Naive B cell (primary cell): ENCODE results near the gene BTG4. TPM values are rescaled to one million over a fixed set of nuclear protein-coding genes. Genes with fewer than 3 reads are reported as not detected.

Source experiments
- ATAC-seq, 2 donors: fragments of 150-1000 bp; cut with Tn5 transposase; 2 replicates each; pipeline ENCODE4 v1.10.0; 2021; ENCODE audit warnings: low read depth in 2 of 2, mild to moderate bottlenecking in 2 of 2, moderate library complexity in 2 of 2
- DNase-seq: peaks from one replicate; pipeline ENCODE4 v3.0.0; 2022
- H3K27ac Mint-ChIP-seq, 6 donors: one replicate each; pipeline ENCODE4 v1.8.0; 2020 to 2022; ENCODE audit warnings: mild to moderate bottlenecking in 6 of 6, mixed read lengths in 6 of 6, moderate library complexity in 5 of 6, inconsistent platforms in 2 of 6
- H3K27me3 Mint-ChIP-seq, 3 donors: one replicate each; pipeline ENCODE4 v1.8.0; 2021 to 2022; ENCODE audit warnings: mixed read lengths in 3 of 3, mild to moderate bottlenecking in 1 of 3
- H3K36me3 Mint-ChIP-seq, 2 donors: one replicate each; pipeline ENCODE4 v1.8.0; 2020 to 2022; ENCODE audit warnings: mixed read lengths in 2 of 2, inconsistent platforms in 1 of 2, mild to moderate bottlenecking in 1 of 2
- H3K4me1 Mint-ChIP-seq, 3 donors: one replicate each; pipeline ENCODE4 v1.8.0; 2020 to 2022; ENCODE audit warnings: mixed read lengths in 3 of 3, inconsistent platforms in 1 of 3, mild to moderate bottlenecking in 1 of 3, moderate library complexity in 1 of 3
- H3K4me3 Mint-ChIP-seq, 8 donors: one replicate each; pipeline ENCODE4 v1.8.0; 2020 to 2022; ENCODE audit warnings: mild to moderate bottlenecking in 8 of 8, mixed read lengths in 8 of 8, moderate library complexity in 8 of 8, inconsistent platforms in 2 of 8
- H3K9me3 Mint-ChIP-seq, 7 donors: one replicate each; pipeline ENCODE4 v1.8.0; 2020 to 2022; ENCODE audit warnings: mixed read lengths in 7 of 7, mild to moderate bottlenecking in 5 of 7, inconsistent platforms in 2 of 7, moderate library complexity in 1 of 7
- polyA plus RNA-seq, 6 donors: library from polyadenylated mRNA; unstranded; fragments of 300-500 nt; fragmentation: Illumina TruSeq; gene quantifications; one replicate each; pipeline ENCODE4 v1.2.3, GENCODE V29; 2021; ENCODE audit warnings: low read depth in 6 of 6

Gene BTG4
- polyA plus RNA-seq, 6 donors from 2014 or later, result not detected

DNA sequence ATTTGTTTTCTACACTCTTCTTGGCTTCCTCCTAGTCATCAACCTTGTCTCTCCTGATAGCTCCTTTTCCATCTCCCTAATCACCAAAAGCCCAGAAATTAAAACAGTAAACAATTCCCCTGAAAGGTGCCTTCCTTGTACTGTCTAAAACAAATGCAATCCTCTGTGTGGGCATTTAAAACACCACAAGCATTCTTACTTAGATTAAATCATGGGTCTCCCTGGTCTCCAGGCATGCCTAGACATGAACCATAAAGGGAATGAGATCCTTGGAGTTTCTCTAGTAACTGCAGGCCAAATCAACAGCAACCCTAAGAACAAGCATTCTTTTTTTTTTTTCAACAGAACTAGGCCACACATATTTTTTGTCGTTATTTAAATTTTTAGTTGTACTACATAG lies 1.9 kb downstream of the BTG4 start:
- DNase-seq (no peak), ATAC-seq (no peak)
- Mint-ChIP-seq H3K27me3 (peaks cover 48 to 72% (median 64%) of the 10 kb centered on the region in 3 donors), H3K4me3 (no peak overlapping the region), H3K36me3 (peaks cover 0 to 8% of the 10 kb centered on the region in 2 donors), H3K27ac (no peak overlapping the region), H3K9me3 (peaks cover 0 to 4% (median 0%) of the 10 kb centered on the region in 7 donors), H3K4me1 (peaks cover 4 to 14% (median 12%) of the 10 kb centered on the region in 3 donors)

DNA sequence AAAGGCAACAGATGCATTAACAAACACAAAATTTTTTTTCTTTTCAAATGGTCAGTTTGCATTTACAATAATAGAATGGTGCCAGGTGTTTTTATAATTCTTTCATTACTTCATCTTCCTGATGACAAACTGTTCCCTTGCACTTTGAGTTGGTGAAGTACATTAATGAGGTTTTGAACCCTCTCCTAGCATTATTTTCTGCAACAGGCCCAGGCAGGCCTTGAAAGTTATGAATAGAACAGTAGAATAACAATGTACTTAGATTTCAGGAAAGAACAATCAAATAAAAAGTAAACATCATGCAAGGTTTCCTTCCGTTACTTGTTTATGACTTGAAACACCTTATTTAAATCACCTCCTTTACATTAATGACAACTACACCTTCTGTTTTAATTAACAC lies 9.6 kb downstream of the BTG4 start:
- no peak for ATAC-seq
- Mint-ChIP-seq H3K27me3 (peaks cover 20 to 62% (median 29%) of the 10 kb centered on the region in 3 donors), H3K9me3 (peaks cover 0 to 5% (median 0%) of the 10 kb centered on the region in 7 donors), H3K4me1 (no peaks in the 10 kb centered on the region), H3K27ac (no peak overlapping the region), H3K4me3 (no peak overlapping the region), H3K36me3 (no peaks in the 10 kb centered on the region)
- DNase-seq, result no peak

DNA sequence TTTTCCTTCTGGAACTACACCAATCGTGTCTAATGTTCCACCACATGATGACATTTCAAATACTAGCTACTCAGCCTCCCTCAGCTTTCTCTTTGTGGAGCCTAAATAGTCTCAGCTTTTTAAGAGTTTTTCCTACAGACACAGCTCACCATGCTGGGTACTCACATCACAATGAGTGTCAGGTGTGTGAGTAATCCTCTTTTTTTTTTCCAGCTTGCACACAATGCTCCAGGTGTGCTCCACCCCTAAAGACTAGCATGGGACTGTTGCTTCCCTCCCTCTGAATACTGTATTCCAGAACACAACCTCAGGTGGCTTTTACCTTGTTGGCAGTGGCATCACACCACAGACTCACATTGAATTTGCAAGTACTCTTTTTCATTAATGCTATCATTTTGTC lies 11.7 kb downstream of the BTG4 start:
- Mint-ChIP-seq H3K4me3 (no peak overlapping the region), H3K36me3 (no peaks in the 10 kb centered on the region), H3K27me3 (peaks cover 18 to 48% (median 29%) of the 10 kb centered on the region in 3 donors), H3K4me1 (no peaks in the 10 kb centered on the region), H3K27ac (no peak overlapping the region), H3K9me3 (peaks cover 0 to 3% (median 0%) of the 10 kb centered on the region in 7 donors)
- ATAC-seq (no peak), DNase-seq (no peak)

DNA sequence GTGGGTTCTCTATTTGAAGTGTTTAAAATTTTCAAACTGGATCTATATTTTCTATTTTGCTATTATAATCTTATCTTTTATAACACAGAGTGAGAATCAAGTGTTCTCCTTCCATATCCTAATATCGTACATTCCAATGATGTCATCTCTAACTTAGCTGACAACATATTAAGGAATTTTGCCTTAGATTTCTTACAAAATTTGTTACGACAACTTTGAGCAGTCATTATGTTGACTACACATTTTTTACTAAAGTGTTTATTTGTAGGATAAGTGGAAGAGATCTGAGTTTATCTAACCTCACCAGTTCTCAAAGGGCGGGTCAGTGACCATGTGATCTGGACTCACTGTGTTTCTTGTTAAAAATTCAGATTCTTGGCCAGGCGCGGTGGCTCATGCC lies 12.7 kb downstream of the BTG4 start:
- no peaks in the 10 kb centered on the region for H3K9me3 Mint-ChIP-seq
- no peak overlapping the region for H3K4me3 Mint-ChIP-seq
- no peak overlapping the region for H3K27ac Mint-ChIP-seq
- no peaks in the 10 kb centered on the region for H3K4me1 Mint-ChIP-seq
- ATAC-seq (no peak), DNase-seq (no peak)
- H3K36me3 Mint-ChIP-seq, result no peaks in the 10 kb centered on the region
- peaks cover 18 to 38% (median 31%) of the 10 kb centered on the region in 3 donors for H3K27me3 Mint-ChIP-seq

DNA sequence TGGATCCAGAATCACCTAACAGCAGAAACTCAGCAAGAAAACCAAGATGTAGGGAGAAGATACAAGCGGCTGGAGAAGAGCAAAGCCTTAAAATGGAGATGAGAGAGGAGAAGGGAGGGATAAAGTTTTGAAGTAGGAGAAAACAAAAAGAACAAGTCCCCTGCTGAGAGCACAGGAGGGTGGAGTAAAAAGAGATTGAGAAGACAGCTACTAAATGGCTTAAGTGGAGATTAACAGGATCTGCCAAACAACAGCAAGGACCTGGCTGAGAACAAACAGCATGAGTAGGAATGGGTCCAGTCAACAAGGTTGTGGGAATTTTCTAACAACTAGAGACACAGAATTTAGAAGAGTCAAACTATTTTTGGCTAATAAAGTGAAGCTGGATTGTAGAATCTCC lies 18.1 kb downstream of the BTG4 start:
- Mint-ChIP-seq H3K36me3 (peaks cover 0 to 4% of the 10 kb centered on the region in 2 donors), H3K4me1 (no peaks in the 10 kb centered on the region), H3K27ac (no peak overlapping the region), H3K4me3 (no peak overlapping the region), H3K27me3 (peaks cover 12 to 36% (median 26%) of the 10 kb centered on the region in 3 donors), H3K9me3 (peaks cover 0 to 8% (median 2%) of the 10 kb centered on the region in 7 donors)
- DNase-seq (no peak), ATAC-seq (no peak)

DNA sequence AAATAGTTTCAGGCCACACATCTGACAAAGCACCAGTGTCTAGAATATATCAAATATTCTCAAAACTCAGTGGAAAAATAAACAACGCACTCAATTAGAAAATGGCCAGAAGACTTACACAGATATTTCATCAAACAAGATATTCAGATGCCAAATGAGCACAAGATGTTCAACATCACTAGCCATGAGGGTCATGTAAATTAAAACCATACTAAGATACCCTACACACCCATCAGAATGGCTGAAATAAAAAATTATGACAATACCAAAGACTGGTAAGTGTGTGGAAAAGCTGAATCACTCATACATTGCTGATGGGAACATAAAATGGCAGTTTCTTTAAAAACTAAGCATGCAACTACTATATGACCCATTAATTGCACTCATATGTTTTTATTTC lies 21.7 kb downstream of the BTG4 start:
- DNase-seq, result no peak
- peaks cover 4% of the 10 kb centered on the region in 2 donors for H3K36me3 Mint-ChIP-seq
- no peak overlapping the region for H3K4me3 Mint-ChIP-seq

DNA sequence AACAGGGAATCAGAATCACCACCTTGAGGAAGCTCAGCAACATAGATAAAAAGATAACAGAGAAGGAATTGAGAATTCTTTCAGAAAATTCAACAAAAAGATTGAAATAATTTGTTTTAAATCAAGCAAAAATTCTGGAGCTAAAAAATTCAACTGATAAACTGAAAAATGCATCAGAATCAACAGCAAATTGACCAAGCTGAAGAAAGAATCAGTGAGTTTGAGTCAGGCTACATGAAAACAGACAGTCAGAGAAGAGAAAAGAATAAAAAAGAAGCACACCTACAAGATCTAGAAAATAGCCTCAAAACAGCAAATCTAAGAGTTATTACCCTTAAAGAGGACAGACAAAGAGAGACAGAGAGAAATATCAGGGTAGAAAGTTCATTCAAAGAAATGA lies 28.8 kb downstream of the BTG4 start:
- Mint-ChIP-seq H3K36me3 (peaks cover 19 to 35% of the 10 kb centered on the region in 2 donors), H3K4me3 (no peak overlapping the region), H3K27ac (peak overlapping the region in 1 of 6 donors; percentile 11), H3K9me3 (peaks cover 14 to 89% (median 53%) of the 10 kb centered on the region in 7 donors), H3K4me1 (no peaks in the 10 kb centered on the region), H3K27me3 (peaks cover 24 to 62% (median 56%) of the 10 kb centered on the region in 3 donors)
- DNase-seq, result no peak
- no peak for ATAC-seq

More for the DNA sequence above, 21.7 kb downstream of the BTG4 start:
- ATAC-seq, result no peak
- Mint-ChIP-seq H3K9me3 (peaks cover 0 to 39% (median 22%) of the 10 kb centered on the region in 7 donors), H3K27ac (no peak overlapping the region), H3K27me3 (peaks cover 22 to 54% (median 33%) of the 10 kb centered on the region in 3 donors), H3K4me1 (no peaks in the 10 kb centered on the region)

DNA sequence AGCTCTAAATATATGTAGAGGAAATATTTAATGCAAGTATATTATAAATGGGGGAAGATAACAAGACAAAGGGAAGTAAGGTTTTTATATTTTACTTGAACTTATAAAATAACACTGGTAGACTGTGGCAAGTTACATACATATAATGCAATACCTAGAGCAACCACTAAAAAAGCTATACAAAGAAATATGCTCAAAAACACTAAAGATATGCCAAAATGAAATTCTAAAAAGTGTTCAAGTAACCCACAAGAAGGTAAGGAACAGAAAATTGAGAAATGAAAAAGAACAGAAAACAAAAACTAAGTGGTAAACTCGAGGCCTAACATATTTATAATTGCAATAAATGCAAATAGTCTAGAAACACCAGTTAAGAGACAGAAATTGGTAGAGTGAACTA lies 32.5 kb downstream of the BTG4 start:
- Mint-ChIP-seq H3K27ac (no peak overlapping the region), H3K9me3 (peaks cover 12 to 53% (median 35%) of the 10 kb centered on the region in 7 donors), H3K4me3 (no peak overlapping the region), H3K36me3 (peaks cover 12 to 26% of the 10 kb centered on the region in 2 donors), H3K27me3 (peaks cover 18 to 48% (median 47%) of the 10 kb centered on the region in 3 donors), H3K4me1 (no peaks in the 10 kb centered on the region)
- DNase-seq, result no peak
- ATAC-seq, result no peak

DNA sequence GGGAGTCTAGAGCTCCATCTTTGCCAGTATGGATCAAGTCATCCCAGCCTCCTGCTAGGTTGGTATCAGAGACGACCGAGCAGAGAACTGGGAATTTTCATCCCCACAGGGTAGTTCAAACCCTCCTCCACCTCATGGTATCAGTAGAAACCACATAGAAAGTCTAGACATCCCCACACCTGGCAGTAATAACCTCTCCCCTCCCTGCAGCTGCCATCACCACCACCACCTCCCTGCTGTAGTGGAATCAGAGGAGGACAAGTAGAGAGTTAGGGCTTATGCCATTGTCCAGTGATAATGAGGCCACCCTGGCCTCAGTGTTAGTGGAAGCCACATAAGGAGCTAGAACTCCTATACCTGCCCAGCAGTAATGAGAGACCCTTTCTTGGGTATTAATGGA lies 34.3 kb downstream of the BTG4 start:
- Mint-ChIP-seq H3K9me3 (peaks cover 0 to 36% (median 21%) of the 10 kb centered on the region in 7 donors), H3K27me3 (peaks cover 13 to 34% (median 32%) of the 10 kb centered on the region in 3 donors), H3K27ac (peak overlapping the region in 1 of 6 donors; percentile 39), H3K4me1 (no peaks in the 10 kb centered on the region), H3K36me3 (peaks cover 0 to 8% of the 10 kb centered on the region in 2 donors), H3K4me3 (no peak overlapping the region)
- DNase-seq (no peak), ATAC-seq (no peak)

DNA sequence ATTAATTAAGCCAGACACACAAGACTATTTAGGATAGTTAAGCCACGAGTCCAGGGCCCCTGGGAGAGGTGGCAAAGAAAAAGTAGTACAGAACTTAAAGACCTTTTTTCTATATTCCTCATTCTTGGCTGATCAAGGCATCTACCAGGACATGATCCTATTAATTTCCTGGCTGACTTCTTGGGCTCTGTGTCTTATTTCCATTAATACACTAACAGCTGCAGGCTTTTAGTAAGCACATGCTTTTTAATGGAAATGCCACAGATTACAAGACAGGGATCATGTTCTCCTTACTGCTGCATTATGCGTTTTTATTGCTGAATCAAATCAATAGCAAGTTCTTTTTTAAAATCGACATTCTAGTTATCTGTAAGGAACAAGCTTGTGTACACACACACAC lies 35.2 kb downstream of the BTG4 start:
- peaks cover 13 to 34% (median 24%) of the 10 kb centered on the region in 3 donors for H3K27me3 Mint-ChIP-seq
- H3K36me3 Mint-ChIP-seq, result peaks cover 0 to under 1% of the 10 kb centered on the region in 2 donors
- ATAC-seq (no peak), DNase-seq (no peak)
- H3K9me3 Mint-ChIP-seq, result peaks cover 0 to 26% (median 13%) of the 10 kb centered on the region in 7 donors
- no peak overlapping the region for H3K4me3 Mint-ChIP-seq
- H3K4me1 Mint-ChIP-seq, result no peaks in the 10 kb centered on the region
- H3K27ac Mint-ChIP-seq, result no peak overlapping the region

DNA sequence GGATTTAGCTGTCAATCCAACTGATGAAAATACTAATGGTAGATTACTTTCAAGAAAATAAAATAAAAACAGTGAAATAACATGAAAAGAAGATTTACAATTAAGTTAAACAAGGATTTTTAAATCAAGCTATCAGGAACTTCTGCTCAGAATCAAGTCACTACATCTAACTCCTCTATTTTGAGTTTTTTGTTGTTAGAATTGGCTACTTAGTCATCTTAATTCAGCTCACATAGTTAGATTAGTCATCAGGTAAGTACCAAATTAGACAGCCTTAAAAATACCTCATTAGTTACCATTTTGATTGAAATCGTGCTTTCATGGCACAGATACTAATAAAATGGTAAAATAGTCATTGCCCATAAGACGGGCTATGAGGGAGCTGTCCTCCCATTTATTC lies 35.8 kb downstream of the BTG4 start:
- Mint-ChIP-seq H3K4me3 (no peak overlapping the region), H3K27ac (no peak overlapping the region), H3K36me3 (no peaks in the 10 kb centered on the region)

DNA sequence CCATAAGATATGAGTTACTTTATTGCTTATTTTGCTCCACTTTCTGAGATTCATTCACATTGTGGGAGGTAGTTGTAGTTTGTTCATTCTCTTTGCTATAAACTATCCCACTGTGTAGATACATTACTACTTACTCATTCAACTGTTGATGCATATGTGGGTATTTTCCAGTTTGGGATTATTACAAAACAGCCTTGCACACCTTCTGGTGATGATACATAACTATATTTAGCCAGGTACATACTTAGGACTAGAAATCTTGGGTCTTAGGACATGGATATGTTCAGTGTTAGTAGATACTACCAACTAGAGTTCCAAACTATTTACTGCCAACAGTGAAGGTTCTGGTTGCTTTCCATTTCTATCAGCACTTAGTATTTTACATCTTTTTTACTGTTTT lies 37.8 kb downstream of the BTG4 start:
- Mint-ChIP-seq H3K4me3 (no peak overlapping the region), H3K9me3 (peaks cover 0 to 6% (median 2%) of the 10 kb centered on the region in 7 donors)

More for the DNA sequence above, 35.8 kb downstream of the BTG4 start:
- Mint-ChIP-seq H3K9me3 (peaks cover 0 to 22% (median 13%) of the 10 kb centered on the region in 7 donors), H3K4me1 (no peaks in the 10 kb centered on the region), H3K27me3 (peaks cover 13 to 34% (median 24%) of the 10 kb centered on the region in 3 donors)
- DNase-seq, result no peak
- no peak for ATAC-seq

DNA sequence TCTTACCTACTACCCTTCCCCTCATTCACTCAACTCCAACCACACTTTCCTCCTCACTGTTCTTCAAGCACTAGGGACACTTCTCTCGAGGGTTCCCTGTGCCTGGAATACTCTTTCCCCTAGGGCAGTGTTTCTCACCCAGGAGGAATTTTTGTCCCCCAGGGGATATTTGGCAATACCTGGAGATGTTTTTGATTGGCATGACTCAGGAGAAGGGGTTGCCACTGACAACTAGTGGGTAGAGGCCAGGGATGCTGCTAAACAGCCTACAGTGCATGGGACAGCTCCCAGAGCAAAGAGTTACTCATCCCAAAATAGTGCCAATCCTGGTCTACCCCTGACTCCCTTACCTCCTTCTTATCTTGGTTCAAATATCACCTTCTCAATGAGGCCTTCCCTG lies 40.0 kb downstream of the BTG4 start:
- H3K36me3 Mint-ChIP-seq, result no peaks in the 10 kb centered on the region
- H3K4me3 Mint-ChIP-seq, result no peak overlapping the region
- ATAC-seq (no peak), DNase-seq (no peak)
- H3K27me3 Mint-ChIP-seq, result peaks cover 6 to 15% (median 6%) of the 10 kb centered on the region in 3 donors
- H3K27ac Mint-ChIP-seq, result no peak overlapping the region
- no peaks in the 10 kb centered on the region for H3K4me1 Mint-ChIP-seq
- peaks cover 0 to 6% (median 0%) of the 10 kb centered on the region in 7 donors for H3K9me3 Mint-ChIP-seq

More for the DNA sequence above, 37.8 kb downstream of the BTG4 start:
- H3K4me1 Mint-ChIP-seq, result no peaks in the 10 kb centered on the region
- no peak for DNase-seq
- no peak overlapping the region for H3K27ac Mint-ChIP-seq
- H3K36me3 Mint-ChIP-seq, result no peaks in the 10 kb centered on the region
- H3K27me3 Mint-ChIP-seq, result peaks cover 5 to 28% (median 17%) of the 10 kb centered on the region in 3 donors
- ATAC-seq, result no peak

DNA sequence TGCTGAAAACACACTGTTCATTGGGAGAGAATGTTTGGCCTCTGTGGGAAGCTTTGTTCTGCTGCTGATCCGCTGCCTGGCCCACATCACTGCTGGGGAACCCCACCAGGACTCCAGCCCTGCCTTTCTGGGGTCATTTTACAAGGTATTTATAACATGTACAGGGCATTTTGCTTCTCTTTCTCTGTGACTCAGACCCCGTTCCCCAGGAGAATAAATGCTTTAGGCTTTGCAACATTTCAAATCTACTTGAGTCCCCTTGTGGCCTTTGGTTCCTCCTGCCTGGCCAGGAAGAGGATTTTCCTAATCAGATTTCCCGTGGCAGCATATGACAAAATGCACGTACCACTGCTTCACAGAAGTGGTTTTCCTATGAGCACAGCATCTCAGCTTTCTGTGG lies 43.0 kb downstream of the BTG4 start:
- DNase-seq (no peak), ATAC-seq (no peak)
- no peaks in the 10 kb centered on the region for H3K36me3 Mint-ChIP-seq
- no peak overlapping the region for H3K27ac Mint-ChIP-seq
- H3K4me1 Mint-ChIP-seq, result no peaks in the 10 kb centered on the region
- peaks cover 0 to 21% (median 10%) of the 10 kb centered on the region in 3 donors for H3K27me3 Mint-ChIP-seq
- H3K4me3 Mint-ChIP-seq, result no peak overlapping the region
- peaks cover 0 to 3% (median 0%) of the 10 kb centered on the region in 7 donors for H3K9me3 Mint-ChIP-seq
